Measurements from ENCODE around the gene ANXA2R. TPM values are rescaled to one million over a fixed set of nuclear protein-coding genes. Genes with fewer than 3 reads are reported as not detected.
"Not testable (repeated sequence)": the region's sequence is repeated elsewhere in the genome, so short reads cannot be mapped to it uniquely, and the experiment has no call there.

ANXA2R gene
- total RNA-seq, 1 donor from 2014 or later, result 2.0 TPM

- no peak for DNase-seq (ENCODE audit: low spot score)
Measured at GRCh38 chr5:43036409-43036808, 3.7 kb downstream of the ANXA2R start.

- no peak for DNase-seq (ENCODE audit: low spot score)
Measured at GRCh38 chr5:43034591-43034968, 5.5 kb downstream of the ANXA2R start.

DNA sequence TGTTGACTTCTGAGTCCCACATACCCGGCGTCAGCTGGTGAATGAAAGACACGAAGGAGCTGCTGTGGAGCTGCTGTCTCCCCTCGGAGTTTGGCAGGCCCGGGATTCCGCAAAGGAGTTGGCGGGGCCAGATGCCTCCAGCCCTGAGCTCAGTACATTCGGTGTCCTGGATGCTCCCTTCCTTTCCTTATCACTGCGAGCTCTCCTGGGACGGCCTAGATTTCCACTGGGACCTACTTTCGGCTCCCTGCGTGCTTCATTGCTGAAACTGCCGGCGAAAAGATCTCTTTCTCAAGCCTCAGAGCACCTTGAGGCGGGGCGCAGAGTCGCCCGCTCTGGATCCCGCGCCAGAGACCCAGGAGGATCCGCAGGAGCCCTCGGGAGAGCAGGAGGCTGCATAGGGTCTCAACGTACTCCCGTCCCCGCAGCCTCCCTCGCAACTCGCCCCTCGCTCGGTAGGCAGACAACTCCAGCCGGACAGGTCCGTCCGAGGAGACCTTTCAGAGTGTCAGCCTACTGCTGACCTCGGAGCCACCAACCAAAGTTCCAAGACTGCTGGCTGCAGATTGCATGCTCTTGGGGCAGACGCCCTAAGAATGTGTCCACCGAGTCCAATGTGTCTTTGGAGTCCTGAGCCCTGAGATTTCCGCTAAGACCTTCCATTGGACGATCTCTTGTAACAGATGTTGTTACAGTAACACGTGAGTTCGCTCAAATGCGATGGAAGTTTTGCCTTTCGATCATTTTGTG is 6.1 kb downstream of the ANXA2R start:
- DNase-seq (ENCODE audit: low spot score), result no peak

- DNase-seq (ENCODE audit: low spot score), result no peak
Measured at GRCh38 chr5:43027054-43027785, 12.9 kb downstream of the ANXA2R start.

DNA sequence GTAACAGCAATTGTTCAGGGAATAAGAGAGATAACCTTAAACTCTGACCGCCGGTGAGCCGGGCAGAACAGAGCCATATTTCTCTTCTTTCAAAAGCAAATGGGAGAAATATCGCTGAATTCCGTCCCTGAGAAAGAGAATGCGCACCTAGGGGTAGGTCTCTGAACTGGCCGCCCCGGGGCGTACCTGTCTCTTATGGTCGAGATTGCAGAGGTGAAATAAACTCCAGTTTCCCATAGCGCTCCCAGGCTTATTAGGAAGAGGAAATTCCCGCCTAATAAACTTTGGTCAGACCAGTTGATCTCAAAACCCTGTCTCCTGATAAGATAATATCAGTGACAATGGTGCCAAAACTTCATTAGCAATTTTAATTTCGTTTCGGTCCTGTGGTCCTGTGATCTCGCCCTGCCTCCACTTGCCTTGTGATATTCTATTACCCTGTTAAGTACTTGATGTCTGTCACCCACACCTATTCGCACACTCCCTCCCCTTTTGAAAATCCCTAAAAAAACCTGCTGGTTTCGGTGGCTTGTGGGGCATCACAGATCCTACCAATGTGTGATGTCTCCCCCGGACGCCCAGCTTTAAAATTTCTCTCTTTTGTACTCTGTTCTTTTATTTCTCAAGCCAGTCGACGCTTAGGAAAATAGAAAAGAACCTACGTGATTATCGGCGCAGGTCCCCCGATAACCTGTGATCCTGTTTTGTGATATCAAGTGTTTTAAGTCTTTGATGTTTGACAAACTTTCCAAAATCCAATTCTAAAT is 14.8 kb downstream of the ANXA2R start:
- DNase-seq (ENCODE audit: low spot score), result not testable (repeated sequence)

DNA sequence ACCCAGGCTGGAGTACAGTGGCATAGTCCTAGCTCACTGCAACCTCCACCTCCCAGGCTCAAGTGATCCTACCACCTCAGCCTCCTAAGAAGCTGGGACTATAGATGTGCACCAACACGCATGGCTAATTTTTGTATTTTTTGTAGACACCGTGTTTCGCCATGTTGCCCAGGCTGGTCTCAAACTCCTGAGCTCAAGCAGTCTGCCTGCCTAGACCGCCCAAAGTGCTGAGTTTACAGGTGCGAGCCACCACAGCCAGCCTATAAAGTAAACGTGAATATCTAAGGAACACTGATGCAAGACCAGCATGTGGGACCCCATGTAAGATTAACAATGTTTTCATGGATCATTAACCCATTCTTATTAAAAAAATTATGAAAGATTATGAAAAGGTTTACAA is 15.9 kb downstream of the ANXA2R start:
- no peak for DNase-seq (ENCODE audit: low spot score)

- no peak for DNase-seq (ENCODE audit: low spot score)
Measured at GRCh38 chr5:43021151-43021550, 19.0 kb downstream of the ANXA2R start.

DNA sequence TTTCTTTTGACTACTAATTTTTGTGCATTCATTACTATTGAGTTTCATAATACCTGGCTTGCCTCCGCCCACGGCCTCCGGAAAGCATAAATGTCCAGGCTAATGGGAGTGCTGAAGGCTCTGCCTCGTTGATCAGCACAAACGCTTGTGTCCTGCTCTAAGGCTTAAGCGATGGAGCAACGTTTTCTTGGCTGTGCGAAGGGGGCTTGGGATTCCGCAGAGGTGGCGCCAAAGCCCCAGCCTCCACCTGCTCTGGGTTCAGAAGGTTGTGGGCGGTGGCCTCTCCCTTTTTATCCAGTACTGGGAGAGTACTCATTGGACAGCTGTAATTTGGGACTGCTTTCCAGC is 19.7 kb downstream of the ANXA2R start:
- no peak for DNase-seq (ENCODE audit: low spot score)

- no peak for DNase-seq (ENCODE audit: low spot score)
Measured at GRCh38 chr5:43019614-43020398, 20.3 kb downstream of the ANXA2R start.

GRCh38 chr5:43019291-43019613 is 20.9 kb downstream of the ANXA2R start:
- no peak for DNase-seq (ENCODE audit: low spot score)

DNA sequence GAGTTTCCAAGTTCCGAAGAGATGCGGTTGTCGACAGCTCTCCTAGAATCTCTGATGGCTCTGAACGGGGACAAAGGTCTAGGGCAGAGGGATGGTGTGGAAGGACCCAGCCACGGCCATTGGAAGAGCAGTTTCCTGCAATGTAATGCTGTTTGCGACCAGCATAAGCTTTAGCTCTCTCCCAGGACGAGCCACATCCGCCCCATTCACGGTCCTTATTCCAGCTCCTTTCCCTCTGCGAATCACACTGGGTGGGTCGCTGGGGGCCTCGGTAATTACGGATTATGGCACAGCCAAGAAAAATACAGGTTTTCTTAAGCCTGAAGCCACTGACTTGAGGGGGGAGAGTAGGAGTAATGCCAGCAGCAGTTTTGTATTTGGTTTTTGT is 22.7 kb downstream of the ANXA2R start:
- no peak for DNase-seq (ENCODE audit: low spot score)

GRCh38 chr5:43016217-43016779 is 23.8 kb downstream of the ANXA2R start:
- DNase-seq (ENCODE audit: low spot score), result no peak

DNA sequence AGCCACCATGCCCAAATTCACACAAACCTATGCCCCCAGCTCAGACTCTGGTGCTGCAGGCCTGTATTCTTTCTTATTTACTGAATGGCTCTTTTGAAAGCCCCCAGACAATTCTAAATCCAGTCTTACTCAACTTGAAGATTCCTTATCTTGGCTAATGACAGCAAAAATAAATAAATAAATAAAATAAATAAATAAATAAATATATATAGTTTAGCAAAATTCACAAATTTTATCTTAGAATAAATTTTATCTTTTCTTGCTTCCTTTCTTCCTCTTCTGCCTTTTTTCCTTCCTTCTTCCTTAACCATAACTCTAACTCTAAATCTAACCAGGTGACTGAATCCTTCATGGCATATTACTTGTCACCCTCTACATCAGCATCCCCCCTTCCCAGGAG is 25.6 kb downstream of the ANXA2R start:
- no peak for DNase-seq (ENCODE audit: low spot score)

- no peak for DNase-seq (ENCODE audit: low spot score)
Measured at GRCh38 chr5:43010935-43011315, 29.2 kb downstream of the ANXA2R start.

DNA sequence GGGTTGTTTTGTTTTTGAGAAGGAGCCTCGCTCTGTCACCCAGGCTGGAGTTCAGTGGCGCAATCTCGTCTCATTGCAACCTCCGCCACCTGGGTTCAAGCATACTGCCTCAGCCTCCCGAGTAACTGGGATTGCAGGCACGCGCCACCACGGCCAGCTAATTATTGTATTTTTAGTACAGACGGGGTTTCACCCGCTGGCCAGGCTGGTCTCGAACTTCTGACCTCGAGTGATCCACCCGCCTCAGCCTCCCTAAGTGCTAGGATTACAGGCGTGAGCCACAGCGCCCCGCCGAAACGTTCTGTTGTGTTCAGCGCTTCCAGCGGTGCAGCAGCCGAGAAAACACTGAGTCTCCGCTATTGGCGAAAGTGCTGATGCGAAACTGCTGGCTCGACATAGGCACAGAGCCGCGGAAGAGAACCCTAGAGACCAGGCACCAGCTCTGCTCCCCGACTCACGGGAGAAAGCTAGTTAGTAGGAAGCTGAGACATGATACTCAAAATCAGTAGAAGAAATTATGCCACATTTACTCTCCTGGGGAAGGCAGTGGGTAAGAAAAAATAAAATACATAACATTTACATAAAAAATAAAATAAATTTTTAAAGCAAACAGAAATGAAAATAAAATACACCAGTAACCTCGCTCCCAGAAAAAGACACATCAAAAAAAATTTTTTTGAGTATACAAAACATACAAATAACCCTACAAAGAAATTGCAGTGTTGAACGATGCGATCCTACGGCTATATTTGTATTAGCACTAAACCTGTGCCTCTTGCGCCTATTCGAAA is 31.6 kb downstream of the ANXA2R start:
- peak; percentile 93 for DNase-seq (ENCODE audit: low spot score)

DNA sequence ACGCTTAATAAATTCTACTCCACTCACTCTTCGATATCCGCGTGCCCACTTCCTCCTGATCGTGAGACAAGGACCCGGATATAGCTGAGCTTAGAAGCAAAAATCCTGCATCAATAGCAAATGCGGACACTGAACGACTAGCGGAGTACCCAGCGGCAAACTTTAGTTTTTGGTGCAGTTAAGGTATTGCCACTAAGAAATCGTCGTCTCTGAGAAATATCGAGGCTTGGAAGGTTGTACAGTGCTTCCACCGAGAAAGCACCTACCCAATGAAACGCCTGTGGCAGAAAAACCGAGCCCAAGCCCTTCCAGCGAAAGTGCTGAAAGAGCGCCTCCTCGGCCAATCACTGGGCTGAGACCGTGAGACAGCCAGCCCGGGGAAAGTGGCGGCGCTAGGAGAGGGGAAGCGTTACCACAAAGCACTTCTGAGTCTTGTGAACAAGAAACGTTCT is 32.2 kb downstream of the ANXA2R start:
- no peak for DNase-seq (ENCODE audit: low spot score)

- DNase-seq (ENCODE audit: low spot score), result peak; percentile 93
Measured at GRCh38 chr5:43007246-43007910, 32.7 kb downstream of the ANXA2R start.

DNA sequence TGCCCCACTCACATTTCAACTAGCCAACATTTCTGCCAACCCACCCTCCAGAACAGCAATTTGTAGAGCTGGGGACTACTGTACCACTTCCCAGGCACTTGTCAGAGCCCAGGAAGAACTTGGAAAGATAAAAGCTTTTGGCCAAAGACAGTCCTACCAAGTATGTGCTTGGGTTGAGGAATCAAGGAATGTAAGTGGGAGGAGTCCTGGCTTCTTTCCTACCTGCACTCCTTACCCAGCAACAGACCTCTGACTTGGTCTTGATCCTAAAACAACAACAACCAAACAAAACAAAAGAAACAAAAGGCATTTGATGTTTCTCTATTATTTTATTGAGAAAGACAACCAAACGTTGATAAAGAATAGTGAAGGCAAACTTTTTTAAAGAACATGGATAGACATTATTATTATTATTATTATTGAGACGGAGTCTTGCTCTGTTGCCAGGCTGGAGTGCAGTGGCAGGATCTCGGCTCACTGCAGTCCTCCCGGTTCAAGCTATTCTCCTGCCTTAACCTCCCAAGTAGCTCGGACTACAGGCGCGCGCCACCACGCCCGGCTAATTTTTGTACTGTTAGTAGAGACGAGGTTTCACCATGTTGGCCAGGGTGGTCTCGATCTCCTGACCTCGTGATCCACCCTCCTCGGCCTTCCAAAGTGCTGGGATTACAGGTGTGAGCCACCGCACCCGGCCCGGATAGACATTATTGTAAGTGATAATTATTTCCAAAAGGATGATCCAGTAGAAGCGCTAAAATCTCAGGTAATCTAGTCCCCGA is 33.5 kb downstream of the ANXA2R start:
- no peak for DNase-seq (ENCODE audit: low spot score)

- DNase-seq (ENCODE audit: low spot score), result no peak
Measured at GRCh38 chr5:43005031-43005430, 35.1 kb downstream of the ANXA2R start.

All from mesenteric fat pad (tissue), 1 donor.